ENCODE data around the gene SIL1.
"Not testable (repeated sequence)": the region's sequence is repeated elsewhere in the genome, so short reads cannot be mapped to it uniquely, and the experiment has no call there.

The SIL1 gene

GRCh38 chr5:139199321-139199720 lies 1.2 kb upstream of the SIL1 start:
- DNase-seq (ENCODE audit: low spot score), result no peak

GRCh38 chr5:139196296-139196956 lies 1.7 kb downstream of the SIL1 start:
- DNase-seq (ENCODE audit: low spot score), result no peak

GRCh38 chr5:139194486-139194885 lies 3.7 kb downstream of the SIL1 start:
- DNase-seq (ENCODE audit: low spot score), result no peak

- no peak for DNase-seq (ENCODE audit: low spot score)
Measured at GRCh38 chr5:139193928-139194327, 4.2 kb downstream of the SIL1 start.

- not testable (repeated sequence) for DNase-seq (ENCODE audit: low spot score)
Measured at GRCh38 chr5:139192906-139193305, 5.3 kb downstream of the SIL1 start.

- not testable (repeated sequence) for DNase-seq (ENCODE audit: low spot score)
Measured at GRCh38 chr5:139191954-139192353, 6.2 kb downstream of the SIL1 start.

GRCh38 chr5:139190125-139190524 lies 8.0 kb downstream of the SIL1 start:
- DNase-seq (ENCODE audit: low spot score), result no peak

GRCh38 chr5:139188558-139189270 lies 9.5 kb downstream of the SIL1 start:
- no peak for DNase-seq (ENCODE audit: low spot score)

GRCh38 chr5:139186752-139187326 lies 11.3 kb downstream of the SIL1 start:
- DNase-seq (ENCODE audit: low spot score), result no peak

GRCh38 chr5:139186261-139186660 lies 11.9 kb downstream of the SIL1 start:
- DNase-seq (ENCODE audit: low spot score), result no peak

GRCh38 chr5:139185589-139185988 lies 12.6 kb downstream of the SIL1 start:
- DNase-seq (ENCODE audit: low spot score), result no peak

- no peak for DNase-seq (ENCODE audit: low spot score)
Measured at GRCh38 chr5:139183502-139183901, 14.7 kb downstream of the SIL1 start.

- DNase-seq (ENCODE audit: low spot score), result no peak
Measured at GRCh38 chr5:139182528-139183296, 15.5 kb downstream of the SIL1 start.

- no peak for DNase-seq (ENCODE audit: low spot score)
Measured at GRCh38 chr5:139181835-139182452, 16.2 kb downstream of the SIL1 start.

GRCh38 chr5:139181322-139181730 lies 16.8 kb downstream of the SIL1 start:
- no peak for DNase-seq (ENCODE audit: low spot score)

- no peak for DNase-seq (ENCODE audit: low spot score)
Measured at GRCh38 chr5:139180850-139181249, 17.3 kb downstream of the SIL1 start.

- not testable (repeated sequence) for DNase-seq (ENCODE audit: low spot score)
Measured at GRCh38 chr5:139179778-139180513, 18.2 kb downstream of the SIL1 start.

GRCh38 chr5:139178935-139179334 lies 19.2 kb downstream of the SIL1 start:
- DNase-seq (ENCODE audit: low spot score), result no peak

- no peak for DNase-seq (ENCODE audit: low spot score)
Measured at GRCh38 chr5:139178589-139178917, 19.6 kb downstream of the SIL1 start.

GRCh38 chr5:139177809-139178588 lies 20.2 kb downstream of the SIL1 start:
- no peak for DNase-seq (ENCODE audit: low spot score)

- not testable (repeated sequence) for DNase-seq (ENCODE audit: low spot score)
Measured at GRCh38 chr5:139177281-139177680, 20.9 kb downstream of the SIL1 start.
